DOHH2 (cell line): ENCODE results near the gene FAM3B.

ENCODE experiments used
- CTCF ChIP-seq: fragments of 200-600 bp; sonication (generic); IDR thresholded peaks from one replicate; pipeline ENCODE4 v1.5.1; 2014; ENCODE audit warnings: antibody characterized with exemption, mild to moderate bottlenecking, low read depth, low read length; ENCODE audit not compliant: poor library complexity, severe bottlenecking
- EZH2phosphoT487 ChIP-seq: fragments of 200-600 bp; sonication (generic); IDR thresholded peaks from 2 replicates; pipeline ENCODE4 v1.6.1; 2017; ENCODE audit warnings: borderline replicate concordance, mild to moderate bottlenecking, antibody characterized with exemption, low read length, moderate library complexity, mixed read lengths

GRCh38 chr21:41321908-41322495, 5.4 kb downstream of the FAM3B start:
- TF ChIP-seq CTCF (no peak), EZH2phosphoT487 (no peak)
